WI38 (cell line): Measurements from ENCODE around the gene ALAS1.

Source experiments
- H3K4me3 ChIP-seq: 2 replicates; pipeline ENCODE4 v1.5.1; 2011; ENCODE audit warnings: low read depth, mild to moderate bottlenecking, control low read depth, low read length
- TF ChIP-seq, protein P1 (sequence below): IDR thresholded peaks from 2 replicates; pipeline ENCODE4 v1.5.1; 2012; ENCODE audit warnings: low read depth, mild to moderate bottlenecking, control low read depth, low read length

Gene ALAS1

DNA sequence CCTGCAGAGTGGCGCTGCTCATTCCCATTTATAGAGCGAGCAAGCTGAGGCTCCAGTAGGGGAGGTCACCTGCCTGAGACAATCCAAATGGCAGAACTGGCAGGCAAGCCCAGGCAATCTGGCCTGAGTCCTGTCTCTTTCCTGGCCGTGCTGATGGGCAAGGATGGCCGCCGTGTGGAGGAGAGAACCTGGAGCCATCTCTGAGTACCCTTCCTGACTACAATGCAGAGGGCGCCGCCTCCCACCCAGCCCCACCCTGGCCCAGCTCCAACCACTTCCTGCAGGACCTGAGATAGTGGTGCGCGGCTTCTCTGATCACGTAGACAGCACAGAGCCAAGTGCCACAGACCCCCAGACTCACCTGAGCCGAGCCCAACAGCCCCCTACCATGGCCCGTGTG, 20.5 kb downstream of the ALAS1 start:
- TF ChIP-seq, protein P1, sequence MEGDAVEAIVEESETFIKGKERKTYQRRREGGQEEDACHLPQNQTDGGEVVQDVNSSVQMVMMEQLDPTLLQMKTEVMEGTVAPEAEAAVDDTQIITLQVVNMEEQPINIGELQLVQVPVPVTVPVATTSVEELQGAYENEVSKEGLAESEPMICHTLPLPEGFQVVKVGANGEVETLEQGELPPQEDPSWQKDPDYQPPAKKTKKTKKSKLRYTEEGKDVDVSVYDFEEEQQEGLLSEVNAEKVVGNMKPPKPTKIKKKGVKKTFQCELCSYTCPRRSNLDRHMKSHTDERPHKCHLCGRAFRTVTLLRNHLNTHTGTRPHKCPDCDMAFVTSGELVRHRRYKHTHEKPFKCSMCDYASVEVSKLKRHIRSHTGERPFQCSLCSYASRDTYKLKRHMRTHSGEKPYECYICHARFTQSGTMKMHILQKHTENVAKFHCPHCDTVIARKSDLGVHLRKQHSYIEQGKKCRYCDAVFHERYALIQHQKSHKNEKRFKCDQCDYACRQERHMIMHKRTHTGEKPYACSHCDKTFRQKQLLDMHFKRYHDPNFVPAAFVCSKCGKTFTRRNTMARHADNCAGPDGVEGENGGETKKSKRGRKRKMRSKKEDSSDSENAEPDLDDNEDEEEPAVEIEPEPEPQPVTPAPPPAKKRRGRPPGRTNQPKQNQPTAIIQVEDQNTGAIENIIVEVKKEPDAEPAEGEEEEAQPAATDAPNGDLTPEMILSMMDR = no peak
- H3K4me3 ChIP-seq = no peak overlapping the region

DNA sequence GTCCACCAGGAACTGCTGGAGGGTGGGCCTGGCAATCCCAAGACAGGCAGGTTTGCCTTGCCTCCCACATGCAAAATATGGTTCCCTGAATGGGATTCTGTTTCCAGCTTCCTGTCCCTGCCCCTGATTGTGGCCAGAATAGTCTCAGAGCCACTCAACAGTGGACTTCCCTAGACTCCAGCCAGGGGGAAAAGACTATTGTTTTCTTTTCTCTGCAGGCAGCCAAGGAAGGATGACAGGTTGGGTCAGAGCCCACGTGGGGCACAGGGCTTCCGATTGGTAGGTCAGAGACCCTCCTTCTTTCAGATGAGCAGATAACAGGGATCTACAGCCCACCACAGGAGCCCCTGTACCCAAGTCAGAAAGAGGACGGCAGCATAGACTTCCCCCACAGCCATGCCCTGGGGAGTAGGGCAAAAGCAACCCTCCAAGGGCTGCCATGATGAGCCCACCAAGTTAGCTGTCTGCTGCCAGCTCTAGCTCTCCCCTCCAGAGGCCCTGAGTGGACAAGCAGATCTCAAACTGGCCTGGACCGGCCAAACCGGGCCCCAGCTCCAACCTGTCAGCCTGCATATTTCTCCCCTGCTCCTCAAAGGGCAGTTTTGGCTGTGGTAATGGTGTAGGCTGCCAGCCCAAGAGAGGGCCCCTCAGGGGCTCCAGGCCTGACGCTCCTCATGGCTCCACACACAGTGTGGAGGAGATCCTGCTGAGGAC, 21.1 kb downstream of the ALAS1 start:
- H3K4me3 ChIP-seq = no peak overlapping the region
- TF ChIP-seq, protein P1 = no peak

DNA sequence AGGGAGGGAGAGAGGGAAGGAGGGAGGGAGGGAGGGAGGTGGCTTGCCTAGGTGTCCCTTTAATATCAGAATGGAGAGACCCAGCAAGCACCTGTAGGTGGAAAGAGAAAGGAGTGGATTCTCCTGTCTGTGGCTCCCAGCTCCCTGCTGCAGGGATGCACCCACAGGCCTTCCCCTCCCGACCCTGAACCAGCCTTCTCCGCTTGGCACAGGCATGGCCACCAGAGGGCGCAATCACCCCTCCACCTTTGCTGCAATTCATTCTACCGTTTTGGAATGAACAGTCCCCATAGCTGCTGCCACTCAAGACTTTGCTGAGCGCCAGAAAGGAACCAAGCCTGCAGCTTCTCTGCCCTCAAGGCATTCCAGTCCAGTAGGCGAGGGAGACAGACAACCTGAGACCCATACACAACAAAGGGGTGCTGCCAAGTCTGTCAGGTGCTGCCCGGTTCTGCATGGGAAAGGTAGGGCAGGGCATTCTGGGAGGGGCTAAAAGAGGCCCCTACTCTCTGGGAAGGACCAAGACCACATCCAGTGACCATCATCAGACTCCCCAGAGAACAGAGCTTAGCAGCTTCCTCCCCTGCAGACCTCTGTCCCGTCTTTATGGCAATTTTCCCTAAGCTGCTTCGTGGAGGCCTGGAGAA, 22.5 kb downstream of the ALAS1 start:
- TF ChIP-seq, protein P1 = peak; percentile 89
- H3K4me3 ChIP-seq = no peak overlapping the region

DNA sequence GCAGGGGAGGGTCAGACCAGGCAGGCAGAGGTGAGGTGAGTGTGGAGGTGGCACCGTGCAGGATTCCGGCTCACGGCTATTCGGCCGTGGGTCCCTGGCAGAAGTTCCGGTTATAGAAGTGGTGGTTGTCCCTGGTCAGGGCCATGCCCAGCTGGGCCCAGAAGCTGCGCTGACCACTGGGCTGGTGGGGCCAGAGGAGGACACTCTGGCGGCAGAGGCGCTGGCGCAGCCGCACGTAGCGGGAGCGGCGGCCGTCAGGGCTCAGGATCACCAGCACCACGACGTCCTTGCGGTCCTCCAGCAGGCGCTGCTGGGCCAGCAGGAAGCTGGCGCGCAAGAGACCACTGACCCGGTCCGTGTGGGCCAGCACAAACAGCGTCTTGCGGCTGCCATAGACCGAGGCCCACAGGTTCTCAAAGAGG, 23.2 kb downstream of the ALAS1 start:
- TF ChIP-seq, protein P1 = no peak
- no peak overlapping the region for H3K4me3 ChIP-seq

DNA sequence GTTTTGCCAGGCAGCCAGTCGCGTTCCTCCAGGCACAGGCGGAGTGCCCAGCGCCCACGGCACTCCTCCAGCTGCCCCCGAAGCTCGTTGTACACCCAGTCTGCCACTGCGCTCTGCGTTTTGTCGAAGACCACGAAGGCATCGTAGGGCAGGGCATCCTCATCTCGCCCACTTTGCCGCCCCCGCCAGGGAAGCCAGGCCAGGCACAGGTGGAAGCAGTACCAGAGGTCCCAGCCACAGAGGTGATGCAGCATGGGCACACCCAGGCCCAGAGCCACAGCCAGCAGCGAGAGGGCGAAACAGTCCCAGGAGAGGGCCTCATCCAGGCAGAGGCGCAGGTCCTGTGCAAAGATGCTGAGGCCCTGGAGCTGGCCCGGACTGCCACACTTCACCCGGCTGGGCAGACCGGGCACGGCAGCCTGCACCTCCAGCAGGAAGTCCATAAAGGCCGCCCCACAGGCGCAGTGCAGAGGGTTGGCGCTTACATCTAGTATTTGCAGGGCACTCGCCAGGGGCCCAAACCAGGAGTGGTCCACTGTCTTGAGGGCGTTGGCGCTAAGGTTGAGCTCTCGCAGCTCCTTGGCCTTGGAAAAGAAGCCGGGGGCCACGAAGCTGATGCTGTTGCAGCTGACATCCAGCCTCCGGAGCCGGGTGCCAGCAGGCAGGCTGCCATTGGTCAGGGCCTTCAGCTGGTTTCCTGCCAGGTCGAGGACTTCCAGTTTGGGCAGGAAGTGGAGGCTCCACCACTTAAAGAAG, 23.8 kb downstream of the ALAS1 start:
- TF ChIP-seq, protein P1 = no peak
- H3K4me3 ChIP-seq = no peak overlapping the region

DNA sequence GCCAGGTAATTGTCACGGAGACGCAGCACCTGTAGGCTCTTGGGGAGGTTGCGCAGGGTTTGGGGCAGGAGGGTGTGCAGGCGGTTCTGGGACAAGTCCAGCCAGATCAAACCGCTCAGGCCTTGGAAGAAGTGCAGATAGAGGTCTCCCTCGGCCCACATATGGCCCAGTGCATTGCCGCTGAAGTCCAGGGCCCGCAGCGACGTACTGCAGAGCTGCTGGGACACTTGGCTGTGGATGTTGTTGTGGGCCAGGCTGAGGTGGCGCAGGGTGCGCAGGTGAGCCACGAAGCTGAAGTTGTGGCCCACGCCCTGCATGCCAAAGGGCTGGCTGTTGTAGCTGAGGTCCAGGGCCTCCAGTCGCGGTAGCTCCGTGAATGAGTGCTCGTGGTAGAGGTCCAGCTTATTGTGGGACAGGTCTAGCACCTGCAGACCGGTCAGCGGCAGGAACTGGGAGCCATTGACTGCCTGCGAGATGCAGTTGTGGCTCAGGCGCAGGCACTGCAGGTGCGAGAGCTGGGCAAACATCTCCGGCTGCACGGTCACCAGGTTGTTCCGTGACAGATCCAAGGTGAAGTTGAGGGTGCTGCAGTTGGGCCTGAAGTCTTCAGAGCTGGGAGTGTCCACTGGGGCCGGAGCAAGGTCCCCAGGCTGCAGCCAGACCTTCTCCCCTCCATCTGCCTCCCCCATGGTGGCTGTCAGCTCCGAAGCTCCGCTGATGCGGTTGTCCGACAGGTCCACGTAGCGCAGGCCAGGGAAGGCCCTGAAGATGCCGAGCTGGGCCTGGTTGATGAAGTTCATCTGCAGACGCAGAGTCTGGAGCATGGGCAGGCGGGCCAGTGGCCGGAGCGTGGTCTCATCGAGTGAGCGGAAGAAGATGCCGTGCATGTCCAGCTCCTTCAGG, 24.6 kb downstream of the ALAS1 start:
- H3K4me3 ChIP-seq = no peak overlapping the region
- TF ChIP-seq, protein P1 = no peak
